Measurements from ENCODE around the gene MAML3. TPM values are rescaled to one million over a fixed set of nuclear protein-coding genes. Genes with fewer than 3 reads are reported as not detected.

The MAML3 gene
- total RNA-seq, 1 donor from 2014 or later, result 8.1 TPM

DNA sequence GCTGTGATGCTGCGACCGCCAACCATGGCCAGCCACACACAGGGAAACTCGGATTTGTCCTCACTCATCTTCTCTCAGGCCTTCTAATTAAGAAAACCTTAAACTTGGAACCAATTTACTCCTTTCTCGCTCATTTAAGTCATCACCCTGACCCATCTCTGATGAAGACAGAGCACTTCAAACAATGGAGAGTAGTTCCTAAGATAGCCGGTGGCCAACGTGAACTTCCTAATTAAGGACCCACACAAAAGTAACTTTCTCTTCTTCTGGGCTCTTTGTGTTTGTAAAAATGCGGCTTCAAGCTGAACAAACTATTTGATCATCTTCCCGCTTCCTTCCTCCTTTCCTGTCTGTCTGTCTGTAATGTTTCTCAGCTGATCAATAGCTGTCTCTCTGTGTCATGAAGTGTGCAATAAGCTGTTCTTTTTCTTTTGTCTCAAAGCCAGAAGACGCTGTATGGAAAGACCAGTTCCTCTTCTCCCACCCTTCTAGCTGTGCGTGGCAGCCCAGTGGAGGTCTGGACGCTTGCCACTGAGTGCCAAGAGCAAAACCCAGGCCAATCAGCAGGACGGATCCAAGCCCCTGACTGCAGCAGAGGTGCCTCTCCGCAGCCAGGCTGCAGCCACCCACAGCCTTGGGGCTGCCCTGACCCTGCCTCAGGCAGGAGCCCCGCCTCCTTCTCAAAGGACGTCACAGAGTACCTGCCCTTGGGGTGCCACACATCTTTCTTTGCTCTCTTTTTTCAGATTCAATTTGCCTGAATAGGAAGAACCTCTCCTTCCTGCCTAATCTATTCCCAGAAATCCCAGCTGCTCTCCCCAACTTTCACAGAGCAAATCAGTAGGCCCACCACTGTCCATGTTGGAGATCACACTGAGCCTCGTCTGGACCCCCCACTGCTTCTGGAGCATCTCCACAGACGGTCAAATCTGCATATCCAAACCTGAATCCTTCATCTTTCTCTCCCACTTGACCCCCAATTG lies 59.3 kb downstream of the MAML3 start:
- no peaks in the 10 kb centered on the region for H3K79me2 ChIP-seq (ENCODE audit: insufficient read depth, low read length)
- H3K4me2 ChIP-seq (ENCODE audit: low read length), result peak overlapping the region; percentile 60
- H3K27me3 ChIP-seq (ENCODE audit: insufficient read depth, low read length), result no peaks in the 10 kb centered on the region
- Mint-ChIP-seq H3K4me1 (ENCODE audit: low read depth, unreplicated experiment) (peaks cover 84% of the 10 kb centered on the region), H3K27me3 (ENCODE audit: low read depth, unreplicated experiment) (no peaks in the 10 kb centered on the region), H3K36me3 (ENCODE audit: low read depth, unreplicated experiment) (peaks cover 2% of the 10 kb centered on the region), H3K9me3 (ENCODE audit: unreplicated experiment) (no peaks in the 10 kb centered on the region), H3K4me3 (ENCODE audit: unreplicated experiment) (peak overlapping the region; percentile 37), H3K27ac (ENCODE audit: unreplicated experiment) (peak overlapping the region; percentile 88)
- H3K9me3 ChIP-seq (ENCODE audit: insufficient read depth, low read depth, low read length), result no peaks in the 10 kb centered on the region
- FAIRE-seq, result no peak
- H3K9ac ChIP-seq (ENCODE audit: low read length), result peak overlapping the region; percentile 65
- H3K4me3 ChIP-seq (ENCODE audit: insufficient read depth, low read depth, low read length), result peak overlapping the region; percentile 24
- H3K4me1 ChIP-seq (ENCODE audit: insufficient read depth, low read length), result peaks cover 76% of the 10 kb centered on the region
- H4K20me1 ChIP-seq (ENCODE audit: insufficient read depth, low read length), result no peaks in the 10 kb centered on the region
- DNase-seq (ENCODE audit: low read depth), result peak; percentile 68
- H3K36me3 ChIP-seq (ENCODE audit: insufficient read depth, low read length), result no peaks in the 10 kb centered on the region
- TF ChIP-seq, protein P1, sequence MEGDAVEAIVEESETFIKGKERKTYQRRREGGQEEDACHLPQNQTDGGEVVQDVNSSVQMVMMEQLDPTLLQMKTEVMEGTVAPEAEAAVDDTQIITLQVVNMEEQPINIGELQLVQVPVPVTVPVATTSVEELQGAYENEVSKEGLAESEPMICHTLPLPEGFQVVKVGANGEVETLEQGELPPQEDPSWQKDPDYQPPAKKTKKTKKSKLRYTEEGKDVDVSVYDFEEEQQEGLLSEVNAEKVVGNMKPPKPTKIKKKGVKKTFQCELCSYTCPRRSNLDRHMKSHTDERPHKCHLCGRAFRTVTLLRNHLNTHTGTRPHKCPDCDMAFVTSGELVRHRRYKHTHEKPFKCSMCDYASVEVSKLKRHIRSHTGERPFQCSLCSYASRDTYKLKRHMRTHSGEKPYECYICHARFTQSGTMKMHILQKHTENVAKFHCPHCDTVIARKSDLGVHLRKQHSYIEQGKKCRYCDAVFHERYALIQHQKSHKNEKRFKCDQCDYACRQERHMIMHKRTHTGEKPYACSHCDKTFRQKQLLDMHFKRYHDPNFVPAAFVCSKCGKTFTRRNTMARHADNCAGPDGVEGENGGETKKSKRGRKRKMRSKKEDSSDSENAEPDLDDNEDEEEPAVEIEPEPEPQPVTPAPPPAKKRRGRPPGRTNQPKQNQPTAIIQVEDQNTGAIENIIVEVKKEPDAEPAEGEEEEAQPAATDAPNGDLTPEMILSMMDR (IDR thresholded peaks at IDR 0.05; ENCODE audit: insufficient read depth, low read depth, low read length), result no peak
- TF ChIP-seq EZH2 (IDR thresholded peaks at IDR 0.05; ENCODE audit: insufficient read depth, low read length), result no peak
- H3K27ac ChIP-seq (ENCODE audit: low read depth, low read length), result peak overlapping the region; percentile 92
- H2AFZ ChIP-seq (ENCODE audit: low read depth, low read length), result peak overlapping the region; percentile 65

GRCh38 chr4:140092094-140092851 lies 61.7 kb downstream of the MAML3 start:
- Mint-ChIP-seq H3K9me3 (ENCODE audit: unreplicated experiment) (no peaks in the 10 kb centered on the region), H3K27ac (ENCODE audit: unreplicated experiment) (peak overlapping the region; percentile 93), H3K27me3 (ENCODE audit: low read depth, unreplicated experiment) (no peaks in the 10 kb centered on the region), H3K36me3 (ENCODE audit: low read depth, unreplicated experiment) (peaks cover 2% of the 10 kb centered on the region), H3K4me3 (ENCODE audit: unreplicated experiment) (peak overlapping the region; percentile 55), H3K4me1 (ENCODE audit: low read depth, unreplicated experiment) (peaks cover 83% of the 10 kb centered on the region)
- peak overlapping the region; percentile 69 for H3K9ac ChIP-seq (ENCODE audit: low read length)
- no peaks in the 10 kb centered on the region for H3K79me2 ChIP-seq (ENCODE audit: insufficient read depth, low read length)
- H3K27me3 ChIP-seq (ENCODE audit: insufficient read depth, low read length), result no peaks in the 10 kb centered on the region
- H3K36me3 ChIP-seq (ENCODE audit: insufficient read depth, low read length), result no peaks in the 10 kb centered on the region
- H3K27ac ChIP-seq (ENCODE audit: low read depth, low read length), result peak overlapping the region; percentile 36
- no peak for DNase-seq (ENCODE audit: low read depth)
- H3K4me3 ChIP-seq (ENCODE audit: insufficient read depth, low read depth, low read length), result peak overlapping the region; percentile 43
- peaks cover 64% of the 10 kb centered on the region for H3K4me1 ChIP-seq (ENCODE audit: insufficient read depth, low read length)
- no peaks in the 10 kb centered on the region for H4K20me1 ChIP-seq (ENCODE audit: insufficient read depth, low read length)
- peak overlapping the region; percentile 67 for H2AFZ ChIP-seq (ENCODE audit: low read depth, low read length)
- H3K9me3 ChIP-seq (ENCODE audit: insufficient read depth, low read depth, low read length), result no peaks in the 10 kb centered on the region
- H3K4me2 ChIP-seq (ENCODE audit: low read length), result peak overlapping the region; percentile 83
- TF ChIP-seq, protein P1 (IDR thresholded peaks at IDR 0.05; ENCODE audit: insufficient read depth, low read depth, low read length), result no peak
- no peak for TF ChIP-seq EZH2 (IDR thresholded peaks at IDR 0.05; ENCODE audit: insufficient read depth, low read length)
- FAIRE-seq, result no peak

Data from astrocyte (in vitro differentiated cells and primary cell).